ENCODE measurements around the gene DSTN. TPM values are rescaled to one million over a fixed set of nuclear protein-coding genes. Genes with fewer than 3 reads are reported as not detected.

DSTN gene
- total RNA-seq, 1 experiment from 2014 or later: 9.5 TPM

GRCh38 chr20:17602493-17602892 lies 32.6 kb downstream of the DSTN start:
- 0 out of 2 replicates have a peak, but pooled peaks cover 3% of the 10 kb centered on the region for H3K4me1 ChIP-seq (ENCODE audit: low read length)
- no peaks in the 10 kb centered on the region for H3K79me2 ChIP-seq (ENCODE audit: low read length)
- H4K20me1 ChIP-seq (ENCODE audit: insufficient read depth, low read depth, low read length): peaks cover 16% of the 10 kb centered on the region; the same call in 1 of the 2 replicates
- no peaks in the 10 kb centered on the region for H3K36me3 ChIP-seq (ENCODE audit: insufficient read depth, low read length)
- H3K4me3 ChIP-seq (ENCODE audit: low read length): no peak overlapping the region
- no peaks in the 10 kb centered on the region for H3K27me3 ChIP-seq (ENCODE audit: low read length)
- H2AFZ ChIP-seq (ENCODE audit: low read length): no peak overlapping the region
- no peaks in the 10 kb centered on the region for H3K9me2 ChIP-seq (replicated peaks; ENCODE audit: insufficient read depth, low read length)
- DNase-seq: no peak
- H3K4me2 ChIP-seq (ENCODE audit: low read depth, low read length, poor library complexity, severe bottlenecking): no peak overlapping the region
- no peaks in the 10 kb centered on the region for H3K9me3 ChIP-seq (ENCODE audit: low read length)
- H3K27ac ChIP-seq (ENCODE audit: low read length): no peak overlapping the region
- no peak overlapping the region for H3K9ac ChIP-seq (ENCODE audit: low read length)

- Histone ChIP-seq H3K36me3 (ENCODE audit: insufficient read depth, low read length) (no peaks in the 10 kb centered on the region), H3K4me2 (ENCODE audit: low read depth, low read length, poor library complexity, severe bottlenecking) (no peak overlapping the region), H3K27ac (ENCODE audit: low read length) (no peak overlapping the region), H3K79me2 (ENCODE audit: low read length) (no peaks in the 10 kb centered on the region), H3K9me3 (ENCODE audit: low read length) (no peaks in the 10 kb centered on the region), H4K20me1 (ENCODE audit: insufficient read depth, low read depth, low read length) (no peaks in the 10 kb centered on the region), H3K27me3 (ENCODE audit: low read length) (no peaks in the 10 kb centered on the region), H3K9me2 (replicated peaks; ENCODE audit: insufficient read depth, low read length) (no peaks in the 10 kb centered on the region), H3K9ac (ENCODE audit: low read length) (no peak overlapping the region), H2AFZ (ENCODE audit: low read length) (no peak overlapping the region), H3K4me1 (ENCODE audit: low read length) (0 out of 2 replicates have a peak, but pooled peaks cover 3% of the 10 kb centered on the region), H3K4me3 (ENCODE audit: low read length) (no peak overlapping the region)
- DNase-seq: no peak
These were observed 35.3 kb downstream of the DSTN start for GRCh38 chr20:17605131-17605660.

GRCh38 chr20:17606001-17606400 lies 36.1 kb downstream of the DSTN start:
- no peak overlapping the region for H3K4me3 ChIP-seq (ENCODE audit: low read length)
- no peaks in the 10 kb centered on the region for H3K9me2 ChIP-seq (replicated peaks; ENCODE audit: insufficient read depth, low read length)
- H3K4me2 ChIP-seq (ENCODE audit: low read depth, low read length, poor library complexity, severe bottlenecking): no peak overlapping the region
- no peak overlapping the region for H2AFZ ChIP-seq (ENCODE audit: low read length)
- H3K9me3 ChIP-seq (ENCODE audit: low read length): no peaks in the 10 kb centered on the region
- H3K27me3 ChIP-seq (ENCODE audit: low read length): no peaks in the 10 kb centered on the region
- no peak overlapping the region for H3K9ac ChIP-seq (ENCODE audit: low read length)
- no peaks in the 10 kb centered on the region for H4K20me1 ChIP-seq (ENCODE audit: insufficient read depth, low read depth, low read length)
- no peak overlapping the region for H3K27ac ChIP-seq (ENCODE audit: low read length)
- no peak for DNase-seq
- H3K36me3 ChIP-seq (ENCODE audit: insufficient read depth, low read length): no peaks in the 10 kb centered on the region
- H3K4me1 ChIP-seq (ENCODE audit: low read length): 0 out of 2 replicates have a peak, but pooled peaks cover 3% of the 10 kb centered on the region
- H3K79me2 ChIP-seq (ENCODE audit: low read length): no peaks in the 10 kb centered on the region

- Histone ChIP-seq H3K4me2 (ENCODE audit: low read depth, low read length, poor library complexity, severe bottlenecking) (no peak overlapping the region), H3K27me3 (ENCODE audit: low read length) (no peaks in the 10 kb centered on the region), H2AFZ (ENCODE audit: low read length) (no peak overlapping the region), H3K9ac (ENCODE audit: low read length) (no peak overlapping the region), H3K9me3 (ENCODE audit: low read length) (no peaks in the 10 kb centered on the region), H4K20me1 (ENCODE audit: insufficient read depth, low read depth, low read length) (no peaks in the 10 kb centered on the region), H3K9me2 (replicated peaks; ENCODE audit: insufficient read depth, low read length) (no peaks in the 10 kb centered on the region), H3K79me2 (ENCODE audit: low read length) (no peaks in the 10 kb centered on the region), H3K4me1 (ENCODE audit: low read length) (no peaks in the 10 kb centered on the region), H3K36me3 (ENCODE audit: insufficient read depth, low read length) (no peaks in the 10 kb centered on the region), H3K4me3 (ENCODE audit: low read length) (no peak overlapping the region), H3K27ac (ENCODE audit: low read length) (no peak overlapping the region)
- DNase-seq: no peak
These were observed 39.0 kb downstream of the DSTN start for GRCh38 chr20:17608701-17609497.

GRCh38 chr20:17609811-17610377 lies 40.0 kb downstream of the DSTN start:
- Histone ChIP-seq H4K20me1 (ENCODE audit: insufficient read depth, low read depth, low read length) (no peaks in the 10 kb centered on the region), H3K27me3 (ENCODE audit: low read length) (no peaks in the 10 kb centered on the region), H3K9ac (ENCODE audit: low read length) (no peak overlapping the region), H3K4me1 (ENCODE audit: low read length) (no peaks in the 10 kb centered on the region), H3K4me3 (ENCODE audit: low read length) (no peak overlapping the region), H3K9me2 (replicated peaks; ENCODE audit: insufficient read depth, low read length) (no peaks in the 10 kb centered on the region), H3K27ac (ENCODE audit: low read length) (no peak overlapping the region), H2AFZ (ENCODE audit: low read length) (no peak overlapping the region), H3K9me3 (ENCODE audit: low read length) (no peaks in the 10 kb centered on the region), H3K36me3 (ENCODE audit: insufficient read depth, low read length) (no peaks in the 10 kb centered on the region), H3K79me2 (ENCODE audit: low read length) (no peaks in the 10 kb centered on the region), H3K4me2 (ENCODE audit: low read depth, low read length, poor library complexity, severe bottlenecking) (no peak overlapping the region)
- DNase-seq: no peak

- Histone ChIP-seq H3K4me1 (ENCODE audit: low read length) (no peaks in the 10 kb centered on the region), H3K9me3 (ENCODE audit: low read length) (no peaks in the 10 kb centered on the region), H3K4me3 (ENCODE audit: low read length) (no peak overlapping the region), H3K4me2 (ENCODE audit: low read depth, low read length, poor library complexity, severe bottlenecking) (no peak overlapping the region), H3K79me2 (ENCODE audit: low read length) (no peaks in the 10 kb centered on the region), H2AFZ (ENCODE audit: low read length) (no peak overlapping the region), H3K9me2 (replicated peaks; ENCODE audit: insufficient read depth, low read length) (no peaks in the 10 kb centered on the region), H3K27me3 (ENCODE audit: low read length) (no peaks in the 10 kb centered on the region), H4K20me1 (ENCODE audit: insufficient read depth, low read depth, low read length) (no peaks in the 10 kb centered on the region), H3K27ac (ENCODE audit: low read length) (no peak overlapping the region), H3K36me3 (ENCODE audit: insufficient read depth, low read length) (no peaks in the 10 kb centered on the region), H3K9ac (ENCODE audit: low read length) (no peak overlapping the region)
- no peak for DNase-seq
These were observed 40.9 kb downstream of the DSTN start for GRCh38 chr20:17610566-17611289.

GRCh38 chr20:17611290-17611539 lies 41.3 kb downstream of the DSTN start:
- Histone ChIP-seq H3K9me2 (replicated peaks; ENCODE audit: insufficient read depth, low read length) (no peaks in the 10 kb centered on the region), H4K20me1 (ENCODE audit: insufficient read depth, low read depth, low read length) (no peaks in the 10 kb centered on the region), H3K79me2 (ENCODE audit: low read length) (no peaks in the 10 kb centered on the region), H3K27me3 (ENCODE audit: low read length) (no peaks in the 10 kb centered on the region), H3K27ac (ENCODE audit: low read length) (no peak overlapping the region), H3K9ac (ENCODE audit: low read length) (no peak overlapping the region), H3K36me3 (ENCODE audit: insufficient read depth, low read length) (no peaks in the 10 kb centered on the region), H3K4me1 (ENCODE audit: low read length) (no peaks in the 10 kb centered on the region), H3K4me2 (ENCODE audit: low read depth, low read length, poor library complexity, severe bottlenecking) (no peak overlapping the region), H3K4me3 (ENCODE audit: low read length) (no peak overlapping the region), H3K9me3 (ENCODE audit: low read length) (no peaks in the 10 kb centered on the region), H2AFZ (ENCODE audit: low read length) (no peak overlapping the region)
- no peak for DNase-seq

- H3K4me3 ChIP-seq (ENCODE audit: low read length): no peak overlapping the region
- no peak overlapping the region for H2AFZ ChIP-seq (ENCODE audit: low read length)
- H3K27ac ChIP-seq (ENCODE audit: low read length): no peak overlapping the region
- H3K27me3 ChIP-seq (ENCODE audit: low read length): no peaks in the 10 kb centered on the region
- no peak for DNase-seq
- no peaks in the 10 kb centered on the region for H3K36me3 ChIP-seq (ENCODE audit: insufficient read depth, low read length)
- H3K9ac ChIP-seq (ENCODE audit: low read length): no peak overlapping the region
- no peaks in the 10 kb centered on the region for H3K79me2 ChIP-seq (ENCODE audit: low read length)
- no peaks in the 10 kb centered on the region for H4K20me1 ChIP-seq (ENCODE audit: insufficient read depth, low read depth, low read length)
- no peaks in the 10 kb centered on the region for H3K4me1 ChIP-seq (ENCODE audit: low read length)
- H3K4me2 ChIP-seq (ENCODE audit: low read depth, low read length, poor library complexity, severe bottlenecking): no peak overlapping the region
- H3K9me2 ChIP-seq (replicated peaks; ENCODE audit: insufficient read depth, low read length): no peaks in the 10 kb centered on the region
- H3K9me3 ChIP-seq (ENCODE audit: low read length): no peaks in the 10 kb centered on the region
These were observed 41.8 kb downstream of the DSTN start for GRCh38 chr20:17611540-17612286.

All from Karpas-422 (cell line).